ENCODE results near the gene COPZ2.

- no peak for TF ChIP-seq EZH2 (IDR thresholded peaks at IDR 0.05; ENCODE audit: borderline replicate concordance, insufficient read depth, low read depth, low read length, poor library complexity, severe bottlenecking)
- no peak for TF ChIP-seq CTCF (IDR thresholded peaks at IDR 0.05)
Measured at GRCh38 chr17:48044851-48045250, 7.3 kb upstream of the COPZ2 start.
